GM12875 (cell line): ENCODE measurements around the gene LAMA2.

Source experiments
- H3K4me3 ChIP-seq: one replicate; pipeline ENCODE4 v1.5.1; 2011; ENCODE audit warnings: low read depth, low read length, control low read depth
- CTCF ChIP-seq: IDR thresholded peaks from 2 replicates; pipeline ENCODE4 v1.5.1; 2011; ENCODE audit warnings: low read depth, mild to moderate bottlenecking, control low read depth, inconsistent platforms, low read length, moderate library complexity, borderline replicate concordance; ENCODE audit not compliant: insufficient read depth

LAMA2 gene

GRCh38 chr6:129026601-129027000 lies 143.7 kb downstream of the LAMA2 start:
- TF ChIP-seq CTCF, result no peak
- no peak overlapping the region for H3K4me3 ChIP-seq

GRCh38 chr6:129029778-129030177 lies 146.8 kb downstream of the LAMA2 start:
- no peak for TF ChIP-seq CTCF
- no peak overlapping the region for H3K4me3 ChIP-seq

GRCh38 chr6:129030215-129030614 lies 147.3 kb downstream of the LAMA2 start:
- no peak for TF ChIP-seq CTCF
- no peak overlapping the region for H3K4me3 ChIP-seq

- no peak overlapping the region for H3K4me3 ChIP-seq
- TF ChIP-seq CTCF, result no peak
Measured at GRCh38 chr6:129031051-129031599, 148.2 kb downstream of the LAMA2 start.

GRCh38 chr6:129032602-129033001 lies 149.7 kb downstream of the LAMA2 start:
- no peak overlapping the region for H3K4me3 ChIP-seq
- no peak for TF ChIP-seq CTCF

- no peak for TF ChIP-seq CTCF
- H3K4me3 ChIP-seq, result no peak overlapping the region
Measured at GRCh38 chr6:129033180-129033579, 150.2 kb downstream of the LAMA2 start.

- no peak for TF ChIP-seq CTCF
- H3K4me3 ChIP-seq, result no peak overlapping the region
Measured at GRCh38 chr6:129033581-129033980, 150.6 kb downstream of the LAMA2 start.
